ENCODE data around the gene KISS1R. TPM values are rescaled to one million over a fixed set of nuclear protein-coding genes. Genes with fewer than 3 reads are reported as not detected.

Gene KISS1R
- polyA plus RNA-seq, 1 donor (not counting 4 experiments of a cell fraction or from before 2014, with no cell fraction given): not detected

DNA sequence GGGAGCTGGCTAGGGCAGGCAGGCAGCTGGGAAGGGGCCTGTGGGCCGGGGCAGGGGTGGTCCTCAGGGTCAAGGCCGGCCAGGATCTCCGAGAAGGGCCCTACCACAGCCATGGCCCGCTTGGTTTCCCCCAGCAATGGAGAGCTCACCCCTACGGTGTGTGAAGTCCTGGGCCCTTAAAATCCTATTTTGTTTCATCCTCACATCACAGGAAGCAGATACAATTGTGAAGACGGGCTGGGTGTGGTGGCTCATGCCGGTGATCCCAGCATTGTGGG, 15.1 kb upstream of the KISS1R start:
- Histone ChIP-seq H3K27ac (ENCODE audit: control insufficient read depth, insufficient read depth, low read length) (no peak overlapping the region), H4K20me1 (ENCODE audit: control insufficient read depth, extremely low read depth, insufficient read depth, low read length) (no peaks in the 10 kb centered on the region), H3K4me3 (ENCODE audit: control insufficient read depth in 2 of 3, extremely low read depth in 1 of 3, insufficient read depth in 2 of 3, low read depth in 1 of 3, low read length in 3 of 3) (no peak overlapping the region), H3K4me1 (ENCODE audit: control insufficient read depth, extremely low read depth, insufficient read depth, low read length) (no peaks in the 10 kb centered on the region), H3K9me3 (ENCODE audit: control insufficient read depth, low read depth, low read length) (no peaks in the 10 kb centered on the region), H3K27me3 (ENCODE audit: control insufficient read depth, extremely low read depth, insufficient read depth, low read length) (no peaks in the 10 kb centered on the region), H2AFZ (ENCODE audit: control insufficient read depth, low read length) (no peak overlapping the region), H3K9ac (ENCODE audit: control insufficient read depth, extremely low read depth, insufficient read depth, low read length) (no peak overlapping the region), H3K4me2 (ENCODE audit: control insufficient read depth, extremely low read depth, insufficient read depth, low read depth, low read length) (no peak overlapping the region), H3K9me1 (ENCODE audit: control insufficient read depth, extremely low read depth, insufficient read depth, low read length) (no peaks in the 10 kb centered on the region), H3K79me2 (ENCODE audit: control insufficient read depth, insufficient read depth, low read length) (peaks cover 25% of the 10 kb centered on the region), H3K36me3 (ENCODE audit: control insufficient read depth in 2 of 2, extremely low read depth in 1 of 2, insufficient read depth in 2 of 2, low read length in 2 of 2) (peaks cover 8 to 16% of the 10 kb centered on the region in 2 experiments)
- no peak for DNase-seq (ENCODE audit: low read depth, low spot score)
- dilution Hi-C loops (cut with MboI; ENCODE audit: extremely low pct_ligation_motif_present, low sequenced_read_pairs): no loop called here
- no peak for FAIRE-seq
- no peak for TF ChIP-seq CTCF (optimal IDR thresholded peaks at IDR 0.05 in 1 of 3, IDR thresholded peaks at IDR 0.05 in 1 of 3, conservative IDR thresholded peaks at IDR 0.05 in 1 of 3; ENCODE audit: extremely low read depth in 1 of 3, insufficient read depth in 2 of 3, low read length in 3 of 3)
- TF ChIP-seq EZH2 (IDR thresholded peaks at IDR 0.05; ENCODE audit: low read length): no peak

GRCh38 chr19:902446-903226, 14.5 kb upstream of the KISS1R start:
- FAIRE-seq (no peak), DNase-seq (ENCODE audit: low read depth, low spot score) (no peak)
- H3K4me1 ChIP-seq (ENCODE audit: control insufficient read depth, extremely low read depth, insufficient read depth, low read length): no peaks in the 10 kb centered on the region
- no peak overlapping the region for H3K27ac ChIP-seq (ENCODE audit: control insufficient read depth, insufficient read depth, low read length)
- H2AFZ ChIP-seq (ENCODE audit: control insufficient read depth, low read length): no peak overlapping the region
- no peaks in the 10 kb centered on the region for H3K9me3 ChIP-seq (ENCODE audit: control insufficient read depth, low read depth, low read length)
- H3K4me2 ChIP-seq (ENCODE audit: control insufficient read depth, extremely low read depth, insufficient read depth, low read depth, low read length): no peak overlapping the region
- H3K36me3 ChIP-seq (ENCODE audit: control insufficient read depth in 2 of 2, extremely low read depth in 1 of 2, insufficient read depth in 2 of 2, low read length in 2 of 2): peaks cover 8 to 15% of the 10 kb centered on the region in 2 experiments
- peaks cover 4% of the 10 kb centered on the region for H4K20me1 ChIP-seq (ENCODE audit: control insufficient read depth, extremely low read depth, insufficient read depth, low read length)
- H3K79me2 ChIP-seq (ENCODE audit: control insufficient read depth, insufficient read depth, low read length): peaks cover 31% of the 10 kb centered on the region
- H3K9ac ChIP-seq (ENCODE audit: control insufficient read depth, extremely low read depth, insufficient read depth, low read length): no peak overlapping the region
- no peaks in the 10 kb centered on the region for H3K27me3 ChIP-seq (ENCODE audit: control insufficient read depth, extremely low read depth, insufficient read depth, low read length)
- H3K9me1 ChIP-seq (ENCODE audit: control insufficient read depth, extremely low read depth, insufficient read depth, low read length): no peaks in the 10 kb centered on the region
- dilution Hi-C loops (cut with MboI; ENCODE audit: extremely low pct_ligation_motif_present, low sequenced_read_pairs): no loop called here
- no peak overlapping the region for H3K4me3 ChIP-seq (ENCODE audit: control insufficient read depth in 2 of 3, extremely low read depth in 1 of 3, insufficient read depth in 2 of 3, low read depth in 1 of 3, low read length in 3 of 3)
- no peak for TF ChIP-seq CTCF (optimal IDR thresholded peaks at IDR 0.05 in 1 of 3, IDR thresholded peaks at IDR 0.05 in 1 of 3, conservative IDR thresholded peaks at IDR 0.05 in 1 of 3; ENCODE audit: extremely low read depth in 1 of 3, insufficient read depth in 2 of 3, low read length in 3 of 3)
- no peak for TF ChIP-seq EZH2 (IDR thresholded peaks at IDR 0.05; ENCODE audit: low read length)
